ENCODE measurements around the gene VPS4A.

GRCh38 chr16:69328854-69329316 lies 17.7 kb downstream of the VPS4A start:
- TF ChIP-seq CTCF (IDR thresholded peaks at IDR 0.05) (no peak), POLR2AphosphoS5 (IDR thresholded peaks at IDR 0.05) (no peak), POLR2A (IDR thresholded peaks at IDR 0.05) (no peak)

Data from prostate gland (tissue), 2 donors.